ENCODE data around the gene ADGRL3.

Gene ADGRL3

DNA sequence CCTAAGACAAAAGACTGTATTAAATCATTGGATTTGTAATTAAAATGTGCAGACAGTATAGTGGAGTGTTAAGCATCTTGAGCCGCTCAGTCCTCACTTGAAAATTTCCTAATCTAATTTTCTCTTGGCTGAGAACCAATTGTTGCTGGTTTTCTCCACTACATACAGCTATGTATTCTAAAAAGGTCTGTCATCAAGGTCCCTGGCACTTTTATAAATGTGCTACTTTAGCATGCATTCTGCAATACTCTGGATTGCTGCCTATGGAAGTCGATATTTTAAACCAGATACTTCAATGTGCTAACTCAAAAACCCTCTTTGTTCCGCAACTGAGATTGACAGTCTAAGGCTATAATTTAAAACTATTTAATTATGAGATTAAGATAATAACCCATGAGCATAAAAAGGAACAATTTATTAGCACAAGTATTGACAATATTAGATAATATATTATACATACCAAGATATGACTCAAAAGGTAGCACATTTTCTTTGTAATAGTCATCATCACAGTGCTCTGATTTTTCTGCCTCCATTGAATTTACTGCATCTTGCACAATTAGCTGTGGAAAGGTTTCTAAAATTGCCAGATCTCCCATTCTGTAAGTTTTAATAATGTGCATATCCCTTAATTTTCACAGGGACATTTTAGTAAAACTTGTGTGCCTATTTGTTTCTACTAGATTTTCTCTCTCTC, 815.1 kb downstream of the ADGRL3 start:
- TF ChIP-seq, protein P1, sequence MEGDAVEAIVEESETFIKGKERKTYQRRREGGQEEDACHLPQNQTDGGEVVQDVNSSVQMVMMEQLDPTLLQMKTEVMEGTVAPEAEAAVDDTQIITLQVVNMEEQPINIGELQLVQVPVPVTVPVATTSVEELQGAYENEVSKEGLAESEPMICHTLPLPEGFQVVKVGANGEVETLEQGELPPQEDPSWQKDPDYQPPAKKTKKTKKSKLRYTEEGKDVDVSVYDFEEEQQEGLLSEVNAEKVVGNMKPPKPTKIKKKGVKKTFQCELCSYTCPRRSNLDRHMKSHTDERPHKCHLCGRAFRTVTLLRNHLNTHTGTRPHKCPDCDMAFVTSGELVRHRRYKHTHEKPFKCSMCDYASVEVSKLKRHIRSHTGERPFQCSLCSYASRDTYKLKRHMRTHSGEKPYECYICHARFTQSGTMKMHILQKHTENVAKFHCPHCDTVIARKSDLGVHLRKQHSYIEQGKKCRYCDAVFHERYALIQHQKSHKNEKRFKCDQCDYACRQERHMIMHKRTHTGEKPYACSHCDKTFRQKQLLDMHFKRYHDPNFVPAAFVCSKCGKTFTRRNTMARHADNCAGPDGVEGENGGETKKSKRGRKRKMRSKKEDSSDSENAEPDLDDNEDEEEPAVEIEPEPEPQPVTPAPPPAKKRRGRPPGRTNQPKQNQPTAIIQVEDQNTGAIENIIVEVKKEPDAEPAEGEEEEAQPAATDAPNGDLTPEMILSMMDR (IDR thresholded peaks at IDR 0.05; ENCODE audit: low read depth, low read length, missing control alignments), result no peak
- no peak for DNase-seq (ENCODE audit: low read depth)
- H3K4me3 ChIP-seq (ENCODE audit: low read depth, low read length), result no peak overlapping the region
- in situ Hi-C loops (cut with HindIII; ENCODE audit: low sequenced_read_pairs), result no loop called here

DNA sequence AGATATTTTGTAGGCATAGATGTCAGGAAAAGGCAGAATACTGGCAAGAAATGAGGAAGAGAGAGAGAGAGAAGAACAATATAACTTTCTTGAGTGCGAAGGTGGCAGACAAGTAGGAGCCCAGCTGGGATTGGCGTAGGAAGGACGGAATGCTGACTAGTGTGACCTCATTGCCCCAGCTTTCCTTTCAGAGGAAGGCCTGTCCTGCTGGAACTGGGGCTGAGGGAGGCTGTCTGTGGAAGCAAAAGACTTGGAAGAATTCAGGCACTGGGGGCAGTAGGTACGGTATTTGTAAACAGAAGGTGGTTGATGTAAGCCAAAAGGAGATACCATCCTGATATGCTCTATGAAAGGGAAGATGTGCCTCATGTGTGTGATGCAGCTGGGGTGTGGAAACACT, 818.4 kb downstream of the ADGRL3 start:
- in situ Hi-C loops (cut with HindIII; ENCODE audit: low sequenced_read_pairs), result no loop called here
- no peak for DNase-seq (ENCODE audit: low read depth)
- TF ChIP-seq, protein P1 (IDR thresholded peaks at IDR 0.05; ENCODE audit: low read depth, low read length, missing control alignments), result no peak
- no peak overlapping the region for H3K4me3 ChIP-seq (ENCODE audit: low read depth, low read length)

DNA sequence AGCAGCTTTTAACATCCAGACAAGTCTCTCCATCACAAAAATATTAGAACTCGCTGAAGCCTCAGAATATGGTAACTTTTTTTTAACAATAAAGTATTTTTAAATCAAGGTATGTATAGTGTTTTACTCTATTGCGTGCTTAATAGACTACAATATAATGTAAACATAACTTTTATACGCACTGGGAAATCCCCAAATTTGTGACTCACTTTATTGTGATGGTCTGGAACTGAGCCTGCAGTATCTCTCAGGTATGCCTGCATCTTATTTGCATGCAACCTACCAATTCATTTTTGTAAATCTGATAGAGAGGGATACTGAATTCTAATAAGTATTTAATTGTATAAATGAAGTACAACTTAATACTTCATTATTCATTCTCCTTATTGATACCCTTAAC, 823.5 kb downstream of the ADGRL3 start:
- TF ChIP-seq, protein P1 (IDR thresholded peaks at IDR 0.05; ENCODE audit: low read depth, low read length, missing control alignments), result no peak
- no peak overlapping the region for H3K4me3 ChIP-seq (ENCODE audit: low read depth, low read length)
- no peak for DNase-seq (ENCODE audit: low read depth)
- in situ Hi-C loops (cut with HindIII; ENCODE audit: low sequenced_read_pairs), result no loop called here

DNA sequence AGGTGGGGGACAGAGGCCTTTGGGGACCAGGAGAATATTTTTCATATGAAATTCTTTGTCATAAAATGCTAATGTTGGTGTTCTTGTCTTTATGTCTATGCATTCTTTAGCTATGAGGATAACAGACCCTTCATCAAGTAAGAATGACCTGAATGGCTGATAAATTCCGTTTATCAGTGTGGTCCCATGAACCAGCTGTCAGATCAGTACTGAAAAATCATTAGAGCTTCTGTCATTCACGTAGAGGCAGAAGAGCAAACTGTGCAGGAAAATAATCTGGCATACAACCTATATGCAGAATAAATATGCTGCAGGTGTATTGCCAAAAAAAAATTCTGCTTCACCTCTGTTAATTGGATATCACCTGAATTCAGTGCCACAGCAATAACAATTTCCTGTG, 828.6 kb downstream of the ADGRL3 start:
- DNase-seq (ENCODE audit: low read depth), result no peak
- no peak overlapping the region for H3K4me3 ChIP-seq (ENCODE audit: low read depth, low read length)
- TF ChIP-seq, protein P1 (IDR thresholded peaks at IDR 0.05; ENCODE audit: low read depth, low read length, missing control alignments), result no peak
- in situ Hi-C loops (cut with HindIII; ENCODE audit: low sequenced_read_pairs), result no loop called here

DNA sequence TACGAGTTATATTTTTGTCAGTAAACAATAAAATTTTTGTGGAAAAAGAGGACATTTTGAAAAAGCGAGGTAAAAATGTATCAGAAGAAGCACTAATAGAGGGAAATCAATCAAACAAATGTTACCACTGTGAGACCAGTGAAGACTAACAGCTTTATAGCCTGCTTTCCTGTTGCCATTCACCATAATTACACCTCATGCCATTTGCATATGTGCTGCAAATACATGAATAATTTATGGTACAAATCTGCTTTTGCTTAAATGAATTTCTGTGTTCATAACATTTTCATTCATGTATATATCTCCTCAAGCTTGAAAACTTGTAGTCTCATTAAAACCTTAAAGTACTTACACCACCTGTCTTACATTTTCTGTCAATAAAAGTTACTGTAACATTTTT, 830.8 kb downstream of the ADGRL3 start:
- TF ChIP-seq, protein P1 (IDR thresholded peaks at IDR 0.05; ENCODE audit: low read depth, low read length, missing control alignments), result no peak
- no peak overlapping the region for H3K4me3 ChIP-seq (ENCODE audit: low read depth, low read length)
- in situ Hi-C loops (cut with HindIII; ENCODE audit: low sequenced_read_pairs), result no loop called here
- DNase-seq (ENCODE audit: low read depth), result no peak

DNA sequence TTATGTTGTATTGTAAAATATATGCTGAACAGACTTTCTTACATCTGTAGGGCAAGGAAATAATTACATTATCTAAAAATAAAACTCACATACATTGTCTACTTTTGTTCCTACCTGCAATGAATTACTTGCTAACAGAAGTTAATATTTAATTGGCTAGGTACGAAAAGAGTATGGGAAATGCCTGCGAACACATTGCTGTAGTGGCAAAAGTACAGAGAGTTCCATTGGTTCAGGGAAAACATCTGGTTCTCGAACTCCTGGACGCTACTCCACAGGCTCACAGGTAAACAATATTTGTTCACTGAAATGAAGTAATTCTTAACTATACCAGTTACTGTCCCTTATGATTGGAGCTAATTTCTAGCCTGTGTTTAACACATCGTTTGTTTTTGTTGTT, 837.4 kb downstream of the ADGRL3 start:
- in situ Hi-C loops (cut with HindIII; ENCODE audit: low sequenced_read_pairs), result no loop called here
- DNase-seq (ENCODE audit: low read depth), result no peak
- H3K4me3 ChIP-seq (ENCODE audit: low read depth, low read length), result no peak overlapping the region
- TF ChIP-seq, protein P1 (IDR thresholded peaks at IDR 0.05; ENCODE audit: low read depth, low read length, missing control alignments), result no peak
